Measurements from ENCODE around the gene ATG16L1. TPM values are rescaled to one million over a fixed set of nuclear protein-coding genes. Genes with fewer than 3 reads are reported as not detected.

The ATG16L1 gene
- total and polyA plus RNA-seq, 2 donors (not counting 3 experiments of a cell fraction or from before 2014, with no cell fraction given): 18.1 to 29.8 TPM

GRCh38 chr2:233301248-233301647 lies 49.8 kb downstream of the ATG16L1 start:
- ChIA-PET CTCF (interaction anchor here (1.2 kb wide), 1 partner anchor 142 kb away, joined by 3 read pairs; no protein-coding TSS in a partner anchor), POLR2A (no interaction called here)
- Histone ChIP-seq H3K27me3 (ENCODE audit: control insufficient read depth in 2 of 2, insufficient read depth in 2 of 2, low read length in 2 of 2) (no peaks in the 10 kb centered on the region), H3K9me3 (replicated peaks; ENCODE audit: control insufficient read depth, insufficient read depth, low read length) (no peaks in the 10 kb centered on the region), H3K36me3 (ENCODE audit: control insufficient read depth in 2 of 2, extremely low read depth in 1 of 2, insufficient read depth in 2 of 2, low read length in 2 of 2) (peaks cover 0 to 2% of the 10 kb centered on the region in 2 experiments), H3K4me2 (ENCODE audit: insufficient read depth, low read length) (no peak overlapping the region), H3K9me1 (replicated peaks; ENCODE audit: control insufficient read depth, extremely low read depth, insufficient read depth, low read length) (no peaks in the 10 kb centered on the region), H3K4me3 (replicated peaks in 1 of 3; ENCODE audit: insufficient read depth in 1 of 3, low read depth in 1 of 3, low read length in 3 of 3) (no peak overlapping the region), H4K20me1 (replicated peaks; ENCODE audit: control insufficient read depth, extremely low read depth, insufficient read depth, low read length) (no peaks in the 10 kb centered on the region), H3K9ac (replicated peaks; ENCODE audit: extremely low read depth, insufficient read depth, low read length) (no peak overlapping the region), H3K4me1 (ENCODE audit: control insufficient read depth, extremely low read depth, insufficient read depth, low read length) (no peaks in the 10 kb centered on the region), H3K27ac (ENCODE audit: insufficient read depth, low read depth, low read length) (no peak overlapping the region), H2AFZ (ENCODE audit: low read depth, low read length) (no peak overlapping the region), H3K79me2 (ENCODE audit: control insufficient read depth, insufficient read depth, low read length) (no peaks in the 10 kb centered on the region)
- no peak for DNase-seq (ENCODE audit: low read depth, low spot score)
- no peak for FAIRE-seq
- no TSS peak for BruUV-seq (replicated peaks)
- intact Hi-C loops (cut with micrococcal nuclease) (no loop called here), dilution Hi-C loops (cut with MboI; ENCODE audit: extremely low pct_ligation_motif_present, low sequenced_read_pairs) (no loop called here)
- no peak for TF ChIP-seq MAX (IDR thresholded peaks at IDR 0.05; ENCODE audit: insufficient read depth, insufficient read length)
- TF ChIP-seq POLR2AphosphoS5 (IDR thresholded peaks at IDR 0.05; ENCODE audit: insufficient read depth, low read depth, low read length): no peak
- TF ChIP-seq FOS (IDR thresholded peaks at IDR 0.05; ENCODE audit: borderline replicate concordance, insufficient read depth, low read length): no peak
- TF ChIP-seq POLR2A (IDR thresholded peaks at IDR 0.05; ENCODE audit: low read depth, low read length): no peak
- no peak for TF ChIP-seq EZH2 (IDR thresholded peaks at IDR 0.05; ENCODE audit: borderline replicate concordance, low read depth, low read length, severe bottlenecking)
- TF ChIP-seq MYC (IDR thresholded peaks at IDR 0.05; ENCODE audit: low read depth, low read length): no peak
- TF ChIP-seq, protein P1, sequence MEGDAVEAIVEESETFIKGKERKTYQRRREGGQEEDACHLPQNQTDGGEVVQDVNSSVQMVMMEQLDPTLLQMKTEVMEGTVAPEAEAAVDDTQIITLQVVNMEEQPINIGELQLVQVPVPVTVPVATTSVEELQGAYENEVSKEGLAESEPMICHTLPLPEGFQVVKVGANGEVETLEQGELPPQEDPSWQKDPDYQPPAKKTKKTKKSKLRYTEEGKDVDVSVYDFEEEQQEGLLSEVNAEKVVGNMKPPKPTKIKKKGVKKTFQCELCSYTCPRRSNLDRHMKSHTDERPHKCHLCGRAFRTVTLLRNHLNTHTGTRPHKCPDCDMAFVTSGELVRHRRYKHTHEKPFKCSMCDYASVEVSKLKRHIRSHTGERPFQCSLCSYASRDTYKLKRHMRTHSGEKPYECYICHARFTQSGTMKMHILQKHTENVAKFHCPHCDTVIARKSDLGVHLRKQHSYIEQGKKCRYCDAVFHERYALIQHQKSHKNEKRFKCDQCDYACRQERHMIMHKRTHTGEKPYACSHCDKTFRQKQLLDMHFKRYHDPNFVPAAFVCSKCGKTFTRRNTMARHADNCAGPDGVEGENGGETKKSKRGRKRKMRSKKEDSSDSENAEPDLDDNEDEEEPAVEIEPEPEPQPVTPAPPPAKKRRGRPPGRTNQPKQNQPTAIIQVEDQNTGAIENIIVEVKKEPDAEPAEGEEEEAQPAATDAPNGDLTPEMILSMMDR (IDR thresholded peaks at IDR 0.05; ENCODE audit: extremely low read depth in 1 of 2, insufficient read depth in 1 of 2, low read depth in 1 of 2, low read length in 2 of 2): no peak
- no peak for TF ChIP-seq JUN (IDR thresholded peaks at IDR 0.05; ENCODE audit: borderline replicate concordance, insufficient read depth, insufficient read length, low read depth)
- TF ChIP-seq GATA2 (IDR thresholded peaks at IDR 0.05; ENCODE audit: insufficient read depth, insufficient read length, low read depth, low read length): no peak
